H1 (cell line): Measurements from ENCODE around the gene RAB14. TPM values are rescaled to one million over a fixed set of nuclear protein-coding genes. Genes with fewer than 3 reads are reported as not detected.

Source experiments
- CTCF ChIA-PET: fragments of 300-600 bp; sonication (Branson Sonifier 250); formaldehyde crosslinking; loops from one replicate; lab custom pipeline; 2021; ENCODE audit not compliant: partially characterized antibody; lab: Charles Lee
- POLR2A ChIA-PET: fragments of 300-600 bp; sonication (Branson Sonifier 250); formaldehyde crosslinking; loops from one replicate; lab custom pipeline; 2021; ENCODE audit warnings: inconsistent platforms; ENCODE audit not compliant: partially characterized antibody; lab: Charles Lee
- DNase-seq, 2 experiments: peaks; one replicate each; pipeline versions ENCODE4 v3.0.0 to v3.0.0-alpha.2; 2010 to 2022; ENCODE audit warnings: low spot score in 2 of 2, low read depth in 1 of 2, mixed read lengths in 1 of 2
- FAIRE-seq: peaks from 2 replicates; lab custom pipeline; 2011; peaks lifted over from hg19 to GRCh38; lab: Jason Lieb, UNC
- H2AFZ ChIP-seq: 2 replicates; pipeline ENCODE4 v1.8.1; 2012; ENCODE audit warnings: low read length, inconsistent platforms
- H2AK5ac ChIP-seq: 2 replicates; pipeline ENCODE4 v1.6.1; 2013; ENCODE audit warnings: low read depth, low read length
- H2BK120ac ChIP-seq: replicated peaks from 2 replicates; pipeline ENCODE3; 2013; ENCODE audit warnings: low read depth, low read length, inconsistent platforms
- H2BK12ac ChIP-seq: 2 replicates; pipeline ENCODE4 v1.6.1; 2013; ENCODE audit warnings: low read depth, low read length
- H2BK15ac ChIP-seq: 2 replicates; pipeline ENCODE4 v1.6.1; 2013; ENCODE audit warnings: low read length
- H2BK20ac ChIP-seq: 2 replicates; pipeline ENCODE4 v1.6.1; 2013; ENCODE audit warnings: low read length
- H2BK5ac ChIP-seq: 2 replicates; pipeline ENCODE4 v1.6.1; 2013; ENCODE audit warnings: low read depth, low read length
- H3K14ac ChIP-seq: 2 replicates; pipeline ENCODE4 v1.6.1; 2013; ENCODE audit warnings: inconsistent platforms; ENCODE audit not compliant: insufficient read length
- H3K18ac ChIP-seq: 2 replicates; pipeline ENCODE4 v1.6.1; 2013; ENCODE audit warnings: low read length; ENCODE audit errors: extremely low read depth
- H3K23ac ChIP-seq: 2 replicates; pipeline ENCODE4 v1.6.1; 2013; ENCODE audit warnings: inconsistent platforms; ENCODE audit not compliant: insufficient read length
- H3K23me2 ChIP-seq: 2 replicates; pipeline ENCODE4 v1.6.1; 2013; ENCODE audit warnings: low read depth, low read length
- H3K27ac ChIP-seq: 2 replicates; pipeline ENCODE4 v1.6.1; 2011; ENCODE audit warnings: low read depth, low read length, inconsistent platforms
- H3K27me3 ChIP-seq, 4 experiments: replicated peaks in 1 of 4; 1 replicate in 1 of 4; 2 replicates in 3 of 4; pipeline versions ENCODE4 v1.6.1 to v1.8.1; 2011 to 2013; ENCODE audit warnings: low read length in 3 of 4, mild to moderate bottlenecking in 3 of 4, inconsistent platforms in 2 of 4, mixed read lengths in 2 of 4, moderate library complexity in 1 of 4; ENCODE audit not compliant: control insufficient read depth in 3 of 4, insufficient read depth in 3 of 4; ENCODE audit errors: extremely low read depth in 1 of 4
- H3K36me3 ChIP-seq, 4 experiments: 2 replicates each; pipeline versions ENCODE4 v1.6.1 to v1.8.1; 2011 to 2013; ENCODE audit warnings: mild to moderate bottlenecking in 4 of 4, low read length in 3 of 4, moderate library complexity in 2 of 4, control low read depth in 1 of 4, inconsistent platforms in 1 of 4; ENCODE audit not compliant: insufficient read depth in 4 of 4, control insufficient read depth in 2 of 4
- H3K4ac ChIP-seq: replicated peaks from 2 replicates; pipeline ENCODE3; 2013; ENCODE audit warnings: low read length, low read depth, mixed read lengths, inconsistent platforms; ENCODE audit not compliant: insufficient read length
- H3K4me1 ChIP-seq, 4 experiments: replicated peaks in 1 of 4; 1 replicate in 1 of 4; 2 replicates in 3 of 4; pipeline versions ENCODE4 v1.6.1 to v1.8.1; 2011 to 2013; ENCODE audit warnings: low read length in 3 of 4, inconsistent platforms in 2 of 4, mixed read lengths in 1 of 4; ENCODE audit not compliant: insufficient read depth in 4 of 4, control insufficient read depth in 3 of 4
- H3K4me2 ChIP-seq, 2 experiments: 2 replicates each; pipeline versions ENCODE4 v1.6.1 to v1.8.1; 2011 to 2013; ENCODE audit warnings: low read depth in 2 of 2, low read length in 2 of 2, control low read depth in 1 of 2, inconsistent platforms in 1 of 2, mild to moderate bottlenecking in 1 of 2; ENCODE audit not compliant: insufficient read depth in 1 of 2
- H3K4me3 ChIP-seq, 4 experiments: fragments of 200-600, 300-600 bp in 1 of 4; sonication (generic), shearing (Covaris generic), sonication (Bioruptor Twin) in 1 of 4; 2 replicates each; pipeline versions ENCODE4 v1.5.1 to v1.8.1; 2011 to 2016; ENCODE audit warnings: low read length in 4 of 4, low read depth in 3 of 4, control low read depth in 2 of 4, inconsistent platforms in 2 of 4, mild to moderate bottlenecking in 2 of 4, mixed read lengths in 1 of 4, moderate library complexity in 1 of 4; ENCODE audit not compliant: insufficient read depth in 2 of 4; ENCODE audit errors: extremely low read depth in 1 of 4
- H3K56ac ChIP-seq: replicated peaks from 2 replicates; pipeline ENCODE3; 2013; ENCODE audit warnings: low read depth, mild to moderate bottlenecking, mixed read lengths, low read length, inconsistent platforms; ENCODE audit not compliant: insufficient read length
- H3K79me1 ChIP-seq: 2 replicates; pipeline ENCODE4 v1.6.1; 2013; ENCODE audit warnings: low read depth, low read length, control low read depth
- H3K79me2 ChIP-seq, 2 experiments: 2 replicates each; pipeline versions ENCODE4 v1.6.1 to v1.8.1; 2012 to 2013; ENCODE audit warnings: low read length in 2 of 2, mild to moderate bottlenecking in 2 of 2, inconsistent platforms in 1 of 2; ENCODE audit not compliant: insufficient read depth in 2 of 2, control insufficient read depth in 1 of 2
- H3K9ac ChIP-seq, 4 experiments: replicated peaks in 1 of 4; 1 replicate in 1 of 4; 2 replicates in 3 of 4; pipeline versions ENCODE4 v1.6.1 to v1.8.1; 2011 to 2013; ENCODE audit warnings: low read depth in 3 of 4, low read length in 3 of 4, control low read depth in 2 of 4, mild to moderate bottlenecking in 2 of 4, moderate library complexity in 2 of 4, inconsistent platforms in 1 of 4; ENCODE audit errors: extremely low read depth in 1 of 4
- H3K9me3 ChIP-seq, 2 experiments: 2 replicates each; pipeline versions ENCODE4 v1.6.1 to v1.8.1; 2012 to 2013; ENCODE audit warnings: mild to moderate bottlenecking in 2 of 2, moderate library complexity in 2 of 2, control low read depth in 1 of 2, inconsistent platforms in 1 of 2, low read depth in 1 of 2, low read length in 1 of 2, mixed read lengths in 1 of 2; ENCODE audit not compliant: insufficient read depth in 2 of 2
- H4K20me1 ChIP-seq, 2 experiments: replicated peaks in 1 of 2; 2 replicates each; pipeline versions ENCODE3 to v1.8.1; 2011 to 2013; ENCODE audit warnings: inconsistent platforms in 2 of 2, low read length in 2 of 2, mild to moderate bottlenecking in 1 of 2; ENCODE audit not compliant: insufficient read depth in 2 of 2, control insufficient read depth in 1 of 2
- H4K5ac ChIP-seq: 2 replicates; pipeline ENCODE4 v1.6.1; 2013; ENCODE audit warnings: low read length, low read depth, mixed read lengths, inconsistent platforms; ENCODE audit not compliant: insufficient read length
- H4K8ac ChIP-seq: 2 replicates; pipeline ENCODE4 v1.8.0; 2013; ENCODE audit warnings: mild to moderate bottlenecking, moderate library complexity, low read length, inconsistent platforms; ENCODE audit not compliant: insufficient read depth; ENCODE audit errors: extremely low read depth
- H4K91ac ChIP-seq: replicated peaks from 2 replicates; pipeline ENCODE3; 2013; ENCODE audit warnings: low read length, mixed read lengths, inconsistent platforms; ENCODE audit not compliant: insufficient read length
- BCL11A ChIP-seq, 2 experiments: IDR thresholded peaks; one replicate each; pipeline ENCODE4 v1.6.1; 2011; ENCODE audit warnings: low read depth in 2 of 2, low read length in 2 of 2, mild to moderate bottlenecking in 2 of 2
- CBX5 ChIP-seq: fragments of 300-800, 300-1000 bp; sonication (generic); IDR thresholded peaks from 2 replicates; pipeline ENCODE4 v1.7.1; 2016; ENCODE audit warnings: antibody characterized with exemption, low read length, low read depth
- CHD2 ChIP-seq: IDR thresholded peaks from 2 replicates; pipeline ENCODE4 v1.6.1; 2012; ENCODE audit warnings: low read length, improper control_type of control experiment
- E2F6 ChIP-seq: IDR thresholded peaks from 2 replicates; pipeline ENCODE4 v1.6.1; 2012; ENCODE audit warnings: inconsistent platforms
- KDM1A ChIP-seq: fragments of 200-600, 300-600 bp; sonication (generic); IDR thresholded peaks from 2 replicates; pipeline ENCODE4 v1.7.1; 2016; ENCODE audit warnings: mild to moderate bottlenecking, low read length, borderline replicate concordance
- KDM5A ChIP-seq: fragments of 200-600 bp; IDR thresholded peaks from 2 replicates; pipeline ENCODE4 v1.7.1; 2012; ENCODE audit warnings: mild to moderate bottlenecking, low read length, inconsistent platforms, mixed read lengths
- MAX ChIP-seq: IDR thresholded peaks from 2 replicates; pipeline ENCODE4 v1.6.1; 2012; ENCODE audit warnings: inconsistent platforms
- NRF1 ChIP-seq: IDR thresholded peaks from 2 replicates; pipeline ENCODE4 v1.6.1; 2011; ENCODE audit warnings: mild to moderate bottlenecking, low read depth, low read length, improper control_type of control experiment
- SUZ12 ChIP-seq: fragments of 200-600 bp; sonication (generic); IDR thresholded peaks from 2 replicates; pipeline ENCODE4 v1.6.1; 2012; ENCODE audit warnings: mild to moderate bottlenecking, inconsistent platforms, low read length, moderate library complexity, mixed read lengths
- WGBS, 2 experiments: shearing (Covaris generic) in 1 of 2; methylation state at CpG; one replicate each; pipeline versions ENCODE4 v1.1.6 to v1.1.7; 2013 to 2015; ENCODE audit warnings: low lambda C conversion rate in 2 of 2, mixed read lengths in 2 of 2, inconsistent platforms in 1 of 2, low coverage in 1 of 2, missing lambda C conversion rate in 1 of 2; ENCODE audit not compliant: insufficient replicate concordance in 2 of 2, insufficient coverage in 1 of 2, insufficient read length in 1 of 2; ENCODE audit errors: extremely low coverage in 1 of 2, missing lambda C conversion rate in 1 of 2; 5-methylcytosine and 5-hydroxymethylcytosine counted together
- polyA plus RNA-seq, 7 experiments: library from polyadenylated mRNA; depleted of rRNA in 3 of 7; stranded (reverse) in 5 of 7; unstranded in 2 of 7; fragments of >200 nt in 5 of 7; fragments of 200-250 nt in 2 of 7; gene quantifications; 1 replicate in 5 of 7; 2 replicates in 1 of 7; 4 replicates in 1 of 7; pipeline versions ENCODE4 v1.2.1 to v1.2.3, GENCODE V29; 2011 to 2013; ENCODE audit warnings: missing spikeins in 2 of 7, mixed read lengths in 2 of 7
- total RNA-seq: library from RNA; stranded (reverse); fragmentation: NEBNext Ultra II Directional; extraction: Animal tissue kit (Norgen Biotek cat#: 25700); gene quantifications from 2 replicates; pipeline ENCODE4 v1.2.1, GENCODE V29; 2021

The RAB14 gene
- total and polyA plus RNA-seq, 2 of the 8 experiments (the other 6 are each of a cell fraction or from before 2014, with no cell fraction given), result 9.1 to 44.8 TPM

DNA sequence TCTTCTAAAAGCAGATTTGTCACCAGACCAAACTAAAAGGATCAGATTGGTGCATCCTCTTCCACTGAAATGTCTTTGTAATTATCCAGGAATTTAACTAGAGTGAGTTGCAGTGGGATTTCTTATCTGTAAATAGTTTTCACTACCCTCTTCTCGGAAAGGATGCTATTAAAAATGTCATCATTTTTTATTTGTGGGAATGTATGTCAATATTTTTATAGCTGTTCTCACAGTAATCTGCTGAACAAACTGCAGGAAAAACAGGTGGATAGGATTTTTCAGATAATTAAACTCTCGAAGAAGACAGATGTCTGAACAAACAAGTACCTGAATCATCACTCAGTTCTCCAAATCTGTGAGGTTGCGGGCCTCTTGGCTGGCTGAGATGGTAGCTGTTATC lies 62.7 kb downstream of the RAB14 start:
- H2BK120ac ChIP-seq, result no peak overlapping the region
- H3K27me3 ChIP-seq, result no peaks in the 10 kb centered on the region; a peak in 1 of 7 replicates
- no peak overlapping the region for H2AK5ac ChIP-seq
- no peak overlapping the region for H3K4me3 ChIP-seq
- no peak overlapping the region for H3K14ac ChIP-seq
- 88% methylated on average over 3 of the region's 3 CpGs; no CpG with 5 or more reads in 1 of the 2 experiments for WGBS, 2 experiments
- DNase-seq, result no peak
- H2BK20ac ChIP-seq, result no peak overlapping the region
- no peak overlapping the region for H2AFZ ChIP-seq
- H2BK15ac ChIP-seq, result no peak overlapping the region
- peaks cover 0 to 11% (median 1%) of the 10 kb centered on the region in 4 experiments; a peak in 4 of 8 replicates for H3K36me3 ChIP-seq
- ChIA-PET CTCF (interaction anchor here (0.9 to 1.5 kb wide), 2 partner anchors 8 to 32 kb away, joined by 4 to 5 read pairs; no protein-coding TSS in a partner anchor), POLR2A (interaction anchor here (1.4 kb wide), 1 partner anchor 17 kb away, joined by 3 read pairs; no protein-coding TSS in a partner anchor)
- H3K4ac ChIP-seq, result no peak overlapping the region
- H3K23me2 ChIP-seq, result peaks cover 3% of the 10 kb centered on the region; the same call in 1 of the 2 replicates
- no peak overlapping the region for H3K27ac ChIP-seq
- no peaks in the 10 kb centered on the region for H4K20me1 ChIP-seq
- H3K56ac ChIP-seq, result no peak overlapping the region
- H3K23ac ChIP-seq, result no peak overlapping the region
- no peak for TF ChIP-seq E2F6
- TF ChIP-seq SUZ12, result no peak
- no peak for TF ChIP-seq CHD2
- no peak for TF ChIP-seq KDM1A
- no peak for TF ChIP-seq BCL11A (IDR thresholded peaks at IDR 0.05; ENCODE audit: low read depth in 2 of 2, low read length in 2 of 2)
- TF ChIP-seq MAX, result no peak
- no peak for TF ChIP-seq NRF1
- no peak for TF ChIP-seq CBX5
- no peak for TF ChIP-seq KDM5A
- H2BK12ac ChIP-seq, result no peak overlapping the region
- no peak overlapping the region for H4K91ac ChIP-seq
- H4K5ac ChIP-seq, result no peak overlapping the region
- H3K18ac ChIP-seq, result no peak overlapping the region
- no peak overlapping the region for H2BK5ac ChIP-seq
- no peak overlapping the region for H4K8ac ChIP-seq
- peaks cover 0 to 8% (median 2%) of the 10 kb centered on the region in 4 experiments; a peak in 2 of 7 replicates for H3K4me1 ChIP-seq
- no peaks in the 10 kb centered on the region for H3K79me1 ChIP-seq
- H3K9me3 ChIP-seq, result no peaks in the 10 kb centered on the region
- no peak overlapping the region for H3K4me2 ChIP-seq
- H3K9ac ChIP-seq, result no peak overlapping the region
- FAIRE-seq, result no peak
- no peaks in the 10 kb centered on the region for H3K79me2 ChIP-seq
